Tibial artery (tissue), 4 donors: ENCODE data around the gene CCDC178.

ENCODE experiments used
- DNase-seq, 2 donors: peaks; one replicate each; pipeline ENCODE4 v3.0.0-alpha.2; 2019
- H3K27ac ChIP-seq, 2 donors: fragments of 200-600 bp; sonication (generic) in 1 of 2; 1 replicate in 1 of 2; 2 replicates in 1 of 2; pipeline ENCODE4 v1.5.1; 2018 to 2019; ENCODE audit warnings: mild to moderate bottlenecking in 1 of 2
- H3K27me3 ChIP-seq, 2 donors: fragments of 200-600 bp; sonication (generic) in 1 of 2; one replicate each; pipeline versions ENCODE4 v1.5.1 to v1.6.0; 2016 to 2019
- H3K36me3 ChIP-seq, 3 donors: fragments of 200-600 bp; sonication (generic) in 2 of 3; one replicate each; pipeline ENCODE4 v1.5.1; 2016 to 2019; ENCODE audit warnings: mild to moderate bottlenecking in 2 of 3
- H3K4me1 ChIP-seq, 4 donors: fragments of 200-600 bp; sonication (generic) in 2 of 4; 1 replicate in 3 of 4; 2 replicates in 1 of 4; pipeline ENCODE4 v1.5.1; 2016 to 2019
- H3K4me3 ChIP-seq, 2 donors: fragments of 200-600 bp; sonication (generic) in 1 of 2; 1 replicate in 1 of 2; 2 replicates in 1 of 2; pipeline ENCODE4 v1.5.1; 2018 to 2019; ENCODE audit warnings: mild to moderate bottlenecking in 2 of 2
- H3K9me3 ChIP-seq, 3 donors: fragments of 200-600 bp; sonication (generic) in 1 of 3; one replicate each; pipeline ENCODE4 v1.5.1; 2016 to 2019
- intact Hi-C: fragments of 100-400 bp; cut with DNase I; formaldehyde crosslinking; loops from one replicate; pipeline ENCODE4 v1.15.0; 2023; ENCODE audit warnings: low total_unique reads
- TF ChIP-seq, protein P1 (sequence below), 2 experiments: fragments of 200-600 bp in 1 of 2; fragments of 450-650 bp in 1 of 2; IDR thresholded peaks; one replicate each; pipeline ENCODE4 v1.5.1; 2017 to 2019; ENCODE audit warnings: antibody characterized with exemption in 2 of 2, mild to moderate bottlenecking in 1 of 2, moderate library complexity in 1 of 2

Gene CCDC178

GRCh38 chr18:33101316-33101715, 339.2 kb downstream of the CCDC178 start:
- TF ChIP-seq, protein P1, sequence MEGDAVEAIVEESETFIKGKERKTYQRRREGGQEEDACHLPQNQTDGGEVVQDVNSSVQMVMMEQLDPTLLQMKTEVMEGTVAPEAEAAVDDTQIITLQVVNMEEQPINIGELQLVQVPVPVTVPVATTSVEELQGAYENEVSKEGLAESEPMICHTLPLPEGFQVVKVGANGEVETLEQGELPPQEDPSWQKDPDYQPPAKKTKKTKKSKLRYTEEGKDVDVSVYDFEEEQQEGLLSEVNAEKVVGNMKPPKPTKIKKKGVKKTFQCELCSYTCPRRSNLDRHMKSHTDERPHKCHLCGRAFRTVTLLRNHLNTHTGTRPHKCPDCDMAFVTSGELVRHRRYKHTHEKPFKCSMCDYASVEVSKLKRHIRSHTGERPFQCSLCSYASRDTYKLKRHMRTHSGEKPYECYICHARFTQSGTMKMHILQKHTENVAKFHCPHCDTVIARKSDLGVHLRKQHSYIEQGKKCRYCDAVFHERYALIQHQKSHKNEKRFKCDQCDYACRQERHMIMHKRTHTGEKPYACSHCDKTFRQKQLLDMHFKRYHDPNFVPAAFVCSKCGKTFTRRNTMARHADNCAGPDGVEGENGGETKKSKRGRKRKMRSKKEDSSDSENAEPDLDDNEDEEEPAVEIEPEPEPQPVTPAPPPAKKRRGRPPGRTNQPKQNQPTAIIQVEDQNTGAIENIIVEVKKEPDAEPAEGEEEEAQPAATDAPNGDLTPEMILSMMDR (IDR thresholded peaks at IDR 0.05): no peak
- no peak for DNase-seq
- H3K4me3 ChIP-seq: no peak overlapping the region
- H3K27me3 ChIP-seq: no peaks in the 10 kb centered on the region
- H3K9me3 ChIP-seq: no peaks in the 10 kb centered on the region
- H3K4me1 ChIP-seq: no peaks in the 10 kb centered on the region
- intact Hi-C loops: no loop called here
- H3K36me3 ChIP-seq: no peaks in the 10 kb centered on the region
- no peak overlapping the region for H3K27ac ChIP-seq

DNA sequence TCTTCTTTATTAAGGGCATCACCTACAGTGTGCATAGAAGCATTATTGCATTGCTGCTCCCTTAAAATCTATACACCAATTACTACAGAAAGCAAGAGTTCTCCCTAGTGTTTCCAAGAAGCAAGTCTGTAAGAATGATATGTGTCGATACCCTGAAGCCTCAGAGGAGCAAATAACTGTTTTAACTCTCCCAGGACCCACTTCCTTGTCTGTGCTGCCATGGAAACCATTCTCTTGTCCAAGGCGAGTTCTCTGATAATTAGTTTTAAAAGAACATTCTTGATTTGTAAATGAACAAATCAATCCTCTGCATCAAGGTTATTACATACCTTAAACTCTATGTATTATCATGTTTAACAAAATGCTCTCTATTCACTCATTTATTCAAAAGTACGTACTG, 340.9 kb downstream of the CCDC178 start:
- Histone ChIP-seq H3K9me3 (no peaks in the 10 kb centered on the region), H3K4me1 (no peaks in the 10 kb centered on the region), H3K36me3 (no peaks in the 10 kb centered on the region), H3K4me3 (no peak overlapping the region), H3K27ac (no peak overlapping the region), H3K27me3 (no peaks in the 10 kb centered on the region)
- TF ChIP-seq, protein P1 (IDR thresholded peaks at IDR 0.05): no peak
- intact Hi-C loops: no loop called here
- no peak for DNase-seq

DNA sequence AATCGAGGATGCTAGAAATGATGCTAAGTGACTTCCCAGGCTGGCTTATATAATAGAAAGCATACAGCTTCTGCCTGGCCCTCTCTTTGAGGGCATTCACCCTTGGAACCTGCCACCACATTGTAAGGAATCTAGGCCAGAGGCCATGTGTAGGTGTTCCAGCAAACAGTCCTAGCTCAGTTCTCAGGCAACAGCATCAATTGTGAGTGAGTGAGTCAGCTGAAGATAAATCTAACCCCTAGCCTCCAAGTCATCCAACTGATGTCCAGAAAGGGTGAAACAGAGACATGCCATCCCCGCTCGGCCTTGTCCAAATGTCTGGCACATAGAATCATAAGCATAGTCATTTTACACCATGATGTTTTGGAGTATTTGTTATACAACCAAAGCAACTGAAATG, 343.4 kb downstream of the CCDC178 start:
- no peak for DNase-seq
- intact Hi-C loops: no loop called here
- H3K9me3 ChIP-seq: no peaks in the 10 kb centered on the region
- H3K4me1 ChIP-seq: no peaks in the 10 kb centered on the region
- H3K36me3 ChIP-seq: no peaks in the 10 kb centered on the region
- no peak overlapping the region for H3K4me3 ChIP-seq
- H3K27ac ChIP-seq: no peak overlapping the region
- no peaks in the 10 kb centered on the region for H3K27me3 ChIP-seq
- TF ChIP-seq, protein P1 (IDR thresholded peaks at IDR 0.05): no peak

DNA sequence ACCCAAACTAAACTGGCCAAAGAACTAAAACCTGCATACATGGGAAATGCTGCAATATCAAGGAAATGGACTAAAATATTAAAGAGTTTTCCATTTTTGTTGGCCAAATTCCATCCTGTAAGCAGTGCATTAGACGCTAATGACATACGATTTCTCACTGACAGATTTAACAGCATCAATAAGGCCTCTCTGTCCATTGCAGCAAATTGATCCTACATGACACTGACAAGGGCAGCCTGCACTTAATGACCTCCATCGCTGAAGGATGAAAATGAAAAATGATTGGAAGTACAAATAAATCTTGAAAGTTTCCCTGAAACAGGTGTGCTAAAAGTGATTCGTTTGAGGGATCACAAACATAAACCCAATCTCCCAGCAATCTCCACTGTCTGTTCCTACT, 350.1 kb downstream of the CCDC178 start:
- no peak for DNase-seq
- intact Hi-C loops: no loop called here
- Histone ChIP-seq H3K4me1 (no peaks in the 10 kb centered on the region), H3K27ac (no peak overlapping the region), H3K36me3 (no peaks in the 10 kb centered on the region), H3K4me3 (no peak overlapping the region), H3K27me3 (no peaks in the 10 kb centered on the region), H3K9me3 (no peaks in the 10 kb centered on the region)
- TF ChIP-seq, protein P1 (IDR thresholded peaks at IDR 0.05): no peak

GRCh38 chr18:33076601-33077000, 363.9 kb downstream of the CCDC178 start:
- no peaks in the 10 kb centered on the region for H3K4me1 ChIP-seq
- H3K4me3 ChIP-seq: no peak overlapping the region
- H3K27ac ChIP-seq: no peak overlapping the region
- no peaks in the 10 kb centered on the region for H3K9me3 ChIP-seq
- H3K36me3 ChIP-seq: no peaks in the 10 kb centered on the region
- no peak for DNase-seq
- TF ChIP-seq, protein P1 (IDR thresholded peaks at IDR 0.05): no peak
- intact Hi-C loops: no loop called here
- no peaks in the 10 kb centered on the region for H3K27me3 ChIP-seq

GRCh38 chr18:33074125-33074524, 366.4 kb downstream of the CCDC178 start:
- TF ChIP-seq, protein P1 (IDR thresholded peaks at IDR 0.05): no peak
- DNase-seq: no peak
- H3K4me3 ChIP-seq: no peak overlapping the region
- H3K36me3 ChIP-seq: no peaks in the 10 kb centered on the region
- no peaks in the 10 kb centered on the region for H3K27me3 ChIP-seq
- intact Hi-C loops: no loop called here
- H3K9me3 ChIP-seq: no peaks in the 10 kb centered on the region
- no peak overlapping the region for H3K27ac ChIP-seq
- H3K4me1 ChIP-seq: no peaks in the 10 kb centered on the region
